ENCODE results near the gene CD2.
A peak's percentile ranks its signal among the peaks of the same experiment; 100 is the strongest.

The CD2 gene

GRCh38 chr1:116777831-116778830 lies 23.9 kb downstream of the CD2 start:
- DNase-seq, result no peak

- DNase-seq, result no peak
Observed at GRCh38 chr1:116781034-116781433, 26.8 kb downstream of the CD2 start.

DNA sequence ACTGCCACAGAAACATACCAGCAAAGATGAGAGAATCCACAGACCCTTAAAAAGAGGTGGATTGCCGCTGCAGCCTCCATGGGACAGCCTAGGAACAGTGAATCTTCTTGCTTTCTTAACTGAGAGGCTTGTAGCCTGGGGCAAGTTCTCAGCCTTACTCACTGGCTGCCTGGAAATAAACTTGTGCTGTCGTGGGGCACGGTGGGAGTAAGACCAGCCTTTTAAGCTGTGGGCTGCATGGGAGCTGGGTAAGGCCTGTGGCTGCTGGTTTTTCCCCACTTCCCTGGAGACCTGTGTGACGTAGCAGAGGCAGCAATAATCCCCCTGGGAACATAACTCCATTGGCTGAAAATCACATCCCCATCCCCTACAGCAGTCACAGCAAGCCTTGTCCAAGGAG lies 30.8 kb downstream of the CD2 start:
- DNase-seq, result no peak

DNA sequence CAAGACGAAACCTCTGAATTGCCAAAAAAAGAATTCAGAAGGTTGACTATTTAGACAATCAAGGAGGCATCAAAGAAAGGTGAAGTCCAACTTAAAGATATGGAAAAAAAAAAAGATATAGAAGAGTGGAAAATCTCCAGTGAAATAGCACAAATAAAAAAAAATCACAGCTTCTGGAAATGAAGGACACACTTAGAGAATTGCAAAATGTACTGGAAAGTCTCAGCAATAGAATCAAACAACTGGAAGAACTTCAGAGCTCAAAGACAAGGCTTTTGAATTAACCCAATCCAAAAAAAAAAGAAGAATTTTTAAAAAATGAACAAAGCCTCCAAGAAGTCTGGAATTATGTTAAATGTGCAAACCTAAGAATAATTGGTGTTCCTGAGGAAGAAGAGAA lies 31.8 kb downstream of the CD2 start:
- DNase-seq, result no peak

- no peak for DNase-seq
Observed at GRCh38 chr1:116791727-116792126, 37.5 kb downstream of the CD2 start.

- DNase-seq, result no peak
Observed at GRCh38 chr1:116793357-116793935, 39.2 kb downstream of the CD2 start.

DNA sequence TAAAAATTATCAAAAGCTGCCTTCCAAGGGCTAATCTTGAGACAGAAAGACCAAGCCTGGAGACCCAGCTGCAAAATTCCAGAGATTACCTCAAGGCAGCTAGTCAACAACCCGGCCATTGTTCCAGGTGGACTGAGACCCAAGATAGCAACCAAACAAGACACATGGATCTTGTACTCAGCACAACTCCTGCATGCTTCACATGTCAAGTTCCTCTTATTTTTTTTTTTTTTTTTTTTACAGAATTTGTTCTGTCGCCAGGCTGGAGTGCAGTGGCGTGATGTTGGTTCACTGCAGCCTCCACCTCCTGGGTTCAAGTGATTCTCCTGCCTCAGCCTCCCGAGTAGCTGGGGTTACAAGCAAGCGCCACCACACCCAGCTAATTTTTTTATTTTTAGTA lies 40.1 kb downstream of the CD2 start:
- no peak for DNase-seq

DNA sequence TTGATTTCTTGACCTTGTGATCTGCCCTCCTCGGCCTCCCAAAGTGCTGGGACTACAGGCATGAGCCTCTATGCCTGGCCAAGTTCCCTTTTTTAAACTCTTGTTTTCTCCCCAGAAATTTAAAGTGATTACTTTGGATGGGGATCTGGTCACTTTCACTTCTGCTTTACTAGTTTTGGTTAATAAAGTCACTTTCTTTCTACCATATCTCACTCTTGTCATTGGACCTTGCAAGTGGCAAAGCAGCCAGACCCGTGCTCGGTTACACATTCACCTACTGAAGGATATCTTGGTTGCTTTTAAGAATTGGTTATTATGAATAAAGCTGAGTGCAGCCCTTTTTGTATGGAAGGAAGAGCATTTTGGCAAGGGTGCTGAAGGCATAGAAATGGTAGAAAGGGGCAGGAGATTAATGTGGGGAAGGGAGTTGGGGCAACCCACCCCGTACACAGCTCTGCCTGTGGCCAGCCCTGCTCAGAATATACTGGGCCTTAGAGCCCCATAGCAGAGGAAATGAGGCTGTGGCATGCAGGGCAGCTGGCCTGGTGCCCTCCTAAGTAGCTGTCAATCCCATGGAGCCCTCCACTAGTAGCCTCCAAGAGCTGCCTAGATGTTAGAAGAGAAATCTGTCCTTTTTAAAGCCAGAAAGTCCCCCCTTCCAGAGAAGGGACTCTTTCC lies 40.7 kb downstream of the CD2 start:
- DNase-seq, result no peak

GRCh38 chr1:116795482-116795829 lies 41.2 kb downstream of the CD2 start:
- no peak for DNase-seq

DNA sequence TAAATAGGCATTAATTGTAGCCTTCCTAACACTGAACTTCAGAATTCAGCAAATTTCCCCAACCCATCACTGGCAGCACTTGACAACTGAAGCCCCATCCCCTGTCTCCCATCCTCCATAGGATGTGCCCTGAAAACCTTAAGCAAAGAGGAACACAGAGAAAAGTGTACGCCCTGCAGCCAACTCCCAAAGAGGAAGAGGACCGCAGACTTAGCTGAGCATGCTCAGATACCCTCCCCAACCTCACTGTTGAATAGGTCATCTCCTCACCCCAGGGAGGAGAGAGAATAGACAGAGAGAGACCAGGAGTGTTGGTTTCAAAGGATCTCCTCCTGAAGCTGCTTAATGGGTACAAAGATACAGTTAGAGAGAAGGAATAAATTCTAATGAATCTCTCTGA lies 50.5 kb downstream of the CD2 start:
- DNase-seq, result no peak

GRCh38 chr1:116805398-116805797 lies 51.2 kb downstream of the CD2 start:
- no peak for DNase-seq

DNA sequence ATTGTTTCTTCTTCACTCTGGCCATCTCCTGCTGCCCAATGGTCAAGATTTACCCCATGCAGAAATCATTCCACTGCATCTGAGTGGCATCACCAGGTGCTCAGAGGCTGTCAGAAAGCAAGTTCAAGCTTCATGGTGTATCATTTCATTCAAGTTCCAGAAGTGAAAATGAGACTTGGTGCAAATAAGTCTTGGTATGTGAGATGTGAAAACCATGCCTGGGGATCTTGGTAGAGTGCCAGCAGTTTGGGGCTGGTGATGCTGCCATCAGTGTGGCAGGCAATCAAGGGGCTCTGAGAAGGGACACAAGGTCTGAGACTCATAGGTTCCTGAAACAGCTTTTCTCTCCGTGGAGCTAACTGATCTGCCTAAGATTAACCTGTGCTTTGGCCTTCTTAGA lies 52.0 kb downstream of the CD2 start:
- DNase-seq, result no peak

DNA sequence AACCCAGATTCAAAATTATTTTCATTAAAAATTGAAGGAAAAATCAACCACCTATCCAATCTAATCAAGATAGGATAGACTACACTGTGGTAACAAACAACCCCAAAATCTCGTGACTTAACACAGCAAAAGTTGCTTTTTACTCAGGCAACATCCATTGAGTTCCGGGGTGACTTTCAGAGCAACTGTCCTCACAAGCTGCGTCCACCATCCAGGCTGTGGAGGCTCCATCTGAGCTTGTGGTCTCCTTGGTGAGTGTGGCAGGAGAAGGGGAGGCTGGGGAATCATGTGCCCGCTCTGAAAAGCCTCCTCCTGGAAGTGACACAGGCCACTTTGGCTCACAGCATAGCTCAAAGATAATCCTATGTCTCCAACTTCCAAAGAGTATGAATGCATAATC lies 52.4 kb downstream of the CD2 start:
- no peak for DNase-seq

GRCh38 chr1:116807394-116808199 lies 53.4 kb downstream of the CD2 start:
- no peak for DNase-seq

- DNase-seq, result no peak
Observed at GRCh38 chr1:116808200-116808847, 54.1 kb downstream of the CD2 start.

DNA sequence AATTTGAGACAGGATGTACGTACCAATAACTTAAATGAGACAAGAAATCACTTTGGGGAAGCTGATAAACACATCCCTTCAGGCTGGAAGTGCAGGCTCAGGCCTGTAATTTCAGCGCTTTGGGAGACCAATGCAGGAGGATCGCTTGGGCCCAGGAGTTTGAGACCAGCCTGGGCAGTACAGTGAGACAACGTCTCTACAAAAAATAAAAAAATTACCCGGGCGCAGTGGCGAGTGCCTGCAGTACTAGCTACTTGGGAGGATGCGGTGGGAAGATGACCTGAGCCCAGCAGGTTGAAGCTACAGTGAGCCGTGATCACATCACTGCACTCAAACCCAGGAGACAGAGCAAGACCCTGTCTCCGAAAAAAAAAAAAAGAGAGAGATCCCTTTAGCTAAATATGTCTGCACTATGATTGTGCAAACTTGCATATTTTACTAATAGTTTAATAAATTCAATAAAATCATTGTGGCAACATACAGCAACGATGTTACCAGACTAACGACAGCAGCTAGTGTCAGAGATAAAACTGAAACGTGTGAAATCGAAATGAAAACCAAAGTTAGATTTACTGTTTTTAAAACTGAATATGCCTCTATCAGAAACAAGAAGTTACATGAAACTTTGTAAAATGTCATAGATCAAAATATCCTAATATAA lies 54.7 kb downstream of the CD2 start:
- DNase-seq, result no peak

GRCh38 chr1:116811321-116811720 lies 57.1 kb downstream of the CD2 start:
- DNase-seq, result no peak

- DNase-seq, result no peak
Observed at GRCh38 chr1:116814926-116815723, 60.9 kb downstream of the CD2 start.

DNA sequence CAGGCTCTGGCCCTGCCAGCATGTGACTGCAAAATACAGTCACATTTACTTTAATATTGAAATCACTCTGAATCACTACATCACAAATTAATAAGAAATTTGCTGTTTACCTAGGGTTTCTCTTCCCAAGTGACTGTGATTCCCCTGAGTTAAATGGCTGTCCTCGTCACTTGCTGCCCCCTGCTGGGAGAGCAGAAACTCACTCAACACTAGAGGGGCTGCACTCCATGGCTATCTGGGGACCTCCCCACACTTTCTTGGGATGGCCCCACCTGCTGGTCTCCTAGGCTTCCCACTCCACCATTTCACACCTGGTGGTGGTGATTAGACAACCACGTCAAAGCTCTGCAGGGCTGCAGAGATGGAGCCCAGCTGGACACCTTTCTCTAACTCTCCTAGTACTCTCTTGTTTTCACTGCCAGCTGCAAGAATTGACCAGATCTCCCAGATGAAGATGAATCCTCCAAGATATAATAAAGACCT lies 63.4 kb downstream of the CD2 start:
- DNase-seq, result peak in 5 of 56 donors; percentile 2 to 11 (median 2)

All from amygdala (tissue), 56 donors.